ENCODE data around the gene PIBF1. TPM values are rescaled to one million over a fixed set of nuclear protein-coding genes. Genes with fewer than 3 reads are reported as not detected.

Gene PIBF1
- total RNA-seq, 1 donor from 2014 or later = 44.8 TPM

DNA sequence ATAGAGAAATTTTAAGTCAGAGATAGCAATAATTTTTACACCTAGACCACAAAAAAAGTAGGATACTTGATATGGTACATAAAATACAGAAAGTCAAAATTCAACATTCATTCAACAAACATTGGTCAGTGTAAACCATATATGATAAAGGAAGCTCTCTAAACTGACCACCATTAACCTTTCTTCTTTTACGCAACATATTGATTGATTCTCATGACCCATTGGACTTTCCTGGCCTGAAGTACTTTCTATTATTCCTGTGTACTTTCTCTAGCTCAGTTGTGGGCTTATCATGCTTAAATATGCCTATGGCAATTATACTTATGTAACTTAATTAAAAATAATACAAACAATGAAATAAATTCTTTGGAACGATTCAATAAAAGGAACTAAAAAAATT, 10.7 kb downstream of the PIBF1 start:
- Mint-ChIP-seq H3K4me3 (no peak overlapping the region), H3K27me3 (ENCODE audit: insufficient read depth, low read depth) (no peaks in the 10 kb centered on the region), H3K36me3 (peaks cover 29% of the 10 kb centered on the region), H3K27ac (no peak overlapping the region), H3K4me1 (no peaks in the 10 kb centered on the region), H3K9me3 (no peaks in the 10 kb centered on the region)
- H2AFZ ChIP-seq (replicated peaks) = no peak overlapping the region
- DNase-seq (ENCODE audit: low spot score) = no peak
- H4K20me1 ChIP-seq (ENCODE audit: low read depth) = peaks cover 4% of the 10 kb centered on the region
- H3K9me3 ChIP-seq (ENCODE audit: low read depth) = no peaks in the 10 kb centered on the region
- H3K4me1 ChIP-seq = no peaks in the 10 kb centered on the region
- H3K79me2 ChIP-seq (ENCODE audit: low read depth) = peaks cover 27% of the 10 kb centered on the region
- no peaks in the 10 kb centered on the region for H3F3A ChIP-seq (ENCODE audit: low read depth)
- H3K27me3 ChIP-seq = no peaks in the 10 kb centered on the region
- no peak overlapping the region for H3K4me2 ChIP-seq
- no peak overlapping the region for H3K4me3 ChIP-seq
- H3K36me3 ChIP-seq = peaks cover 33% of the 10 kb centered on the region
- no peak overlapping the region for H3K9ac ChIP-seq
- no peak overlapping the region for H3K27ac ChIP-seq
- TF ChIP-seq CTCF (IDR thresholded peaks at IDR 0.05) = no peak
- no peak for TF ChIP-seq EZH2phosphoT487 (IDR thresholded peaks at IDR 0.05)
- TF ChIP-seq EZH2 (IDR thresholded peaks at IDR 0.05) = no peak

DNA sequence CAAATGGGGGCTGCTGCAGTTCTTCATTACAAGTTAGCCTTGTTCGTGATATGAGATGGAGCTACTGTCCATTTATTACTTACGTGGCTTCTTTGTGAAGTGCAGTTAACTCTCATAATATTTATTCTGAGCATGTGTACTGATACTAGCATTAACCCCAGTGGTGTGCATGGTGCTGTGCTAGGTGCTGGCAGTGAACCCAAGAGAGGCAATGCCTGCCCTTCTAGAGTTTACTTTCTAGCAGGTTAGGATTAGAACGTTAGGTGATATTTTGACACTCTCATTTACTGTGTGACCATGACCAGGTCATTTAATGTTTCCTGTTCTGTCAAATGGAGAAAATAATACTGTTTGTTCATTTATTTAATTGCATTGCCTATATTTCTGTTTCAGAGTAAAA, 16.9 kb downstream of the PIBF1 start:
- Histone ChIP-seq H3K4me2 (no peak overlapping the region), H3K27me3 (no peaks in the 10 kb centered on the region)
- no peaks in the 10 kb centered on the region for H3K9me3 Mint-ChIP-seq

GRCh38 chr13:72804301-72804700, 22.4 kb downstream of the PIBF1 start:
- H3K4me3 Mint-ChIP-seq = no peak overlapping the region
- Histone ChIP-seq H3K4me3 (no peak overlapping the region), H3K27ac (no peak overlapping the region), H3K9me3 (ENCODE audit: low read depth) (no peaks in the 10 kb centered on the region), H2AFZ (replicated peaks) (no peak overlapping the region), H3K27me3 (no peaks in the 10 kb centered on the region), H3K36me3 (peaks cover 4% of the 10 kb centered on the region), H3K4me1 (no peaks in the 10 kb centered on the region), H3K79me2 (ENCODE audit: low read depth) (no peaks in the 10 kb centered on the region), H3F3A (ENCODE audit: low read depth) (peaks cover 7% of the 10 kb centered on the region), H4K20me1 (ENCODE audit: low read depth) (peaks cover 5% of the 10 kb centered on the region), H3K9ac (no peak overlapping the region), H3K4me2 (no peak overlapping the region)
- no peaks in the 10 kb centered on the region for H3K27me3 Mint-ChIP-seq (ENCODE audit: insufficient read depth, low read depth)
- H3K4me1 Mint-ChIP-seq = no peaks in the 10 kb centered on the region
- peaks cover 22% of the 10 kb centered on the region for H3K36me3 Mint-ChIP-seq
- H3K27ac Mint-ChIP-seq = no peak overlapping the region
- TF ChIP-seq CTCF (IDR thresholded peaks at IDR 0.05) (no peak), EZH2phosphoT487 (IDR thresholded peaks at IDR 0.05) (no peak), EZH2 (IDR thresholded peaks at IDR 0.05) (no peak)
- no peak for DNase-seq (ENCODE audit: low spot score)
- H3K9me3 Mint-ChIP-seq = no peaks in the 10 kb centered on the region

More for the DNA sequence above, 16.9 kb downstream of the PIBF1 start:
- Histone ChIP-seq H3K27ac (no peak overlapping the region), H3K36me3 (peaks cover 23% of the 10 kb centered on the region), H3K4me3 (no peak overlapping the region), H3K9ac (no peak overlapping the region), H3K79me2 (ENCODE audit: low read depth) (no peaks in the 10 kb centered on the region), H3F3A (ENCODE audit: low read depth) (no peaks in the 10 kb centered on the region), H3K9me3 (ENCODE audit: low read depth) (no peaks in the 10 kb centered on the region), H4K20me1 (ENCODE audit: low read depth) (peaks cover 5% of the 10 kb centered on the region), H2AFZ (replicated peaks) (no peak overlapping the region), H3K4me1 (no peaks in the 10 kb centered on the region)
- Mint-ChIP-seq H3K4me1 (no peaks in the 10 kb centered on the region), H3K4me3 (no peak overlapping the region), H3K36me3 (peaks cover 24% of the 10 kb centered on the region), H3K27me3 (ENCODE audit: insufficient read depth, low read depth) (no peaks in the 10 kb centered on the region), H3K27ac (no peak overlapping the region)
- DNase-seq (ENCODE audit: low spot score) = no peak
- TF ChIP-seq EZH2phosphoT487 (IDR thresholded peaks at IDR 0.05) (no peak), CTCF (IDR thresholded peaks at IDR 0.05) (no peak), EZH2 (IDR thresholded peaks at IDR 0.05) (no peak)
